SK-N-SH (cell line): ENCODE data around the gene NEUROG2.

Experiments used
- EP300 ChIP-seq, 2 experiments: IDR thresholded peaks; 2 replicates each; pipeline versions ENCODE4 v1.4.0 to v1.6.1; 2012; ENCODE audit warnings: borderline replicate concordance in 1 of 2, low read depth in 1 of 2, low read length in 1 of 2
- FOSL2 ChIP-seq: IDR thresholded peaks from 2 replicates; pipeline ENCODE4 v1.4.0; 2012; ENCODE audit warnings: low read depth, mild to moderate bottlenecking, moderate library complexity, borderline replicate concordance
- FOXM1 ChIP-seq: IDR thresholded peaks from 2 replicates; pipeline ENCODE4 v1.4.0; 2012; ENCODE audit warnings: low read depth, mild to moderate bottlenecking
- GABPA ChIP-seq: IDR thresholded peaks from 2 replicates; pipeline ENCODE4 v1.4.0; 2012; ENCODE audit warnings: low read depth, mild to moderate bottlenecking
- GATA2 ChIP-seq: sonication (generic); formaldehyde crosslinking; IDR thresholded peaks from 2 replicates; pipeline ENCODE4 v1.5.0; 2020; ENCODE audit warnings: mild to moderate bottlenecking, missing genetic modification reagents
- MEF2A ChIP-seq: IDR thresholded peaks from 2 replicates; pipeline ENCODE4 v1.4.0; 2012; ENCODE audit warnings: low read depth, borderline replicate concordance
- NRF1 ChIP-seq: IDR thresholded peaks from 2 replicates; pipeline ENCODE4 v1.6.1; 2012; ENCODE audit warnings: low read depth, mild to moderate bottlenecking, low read length
- RAD21 ChIP-seq: IDR thresholded peaks from 2 replicates; pipeline ENCODE4 v1.6.1; 2012; ENCODE audit warnings: mild to moderate bottlenecking, low read length
- TAF1 ChIP-seq: IDR thresholded peaks from 2 replicates; pipeline ENCODE4 v1.6.1; 2012; ENCODE audit warnings: low read depth, mild to moderate bottlenecking, low read length, moderate library complexity, borderline replicate concordance
- TCF12 ChIP-seq: IDR thresholded peaks from 2 replicates; pipeline ENCODE4 v1.4.0; 2012
- TF ChIP-seq, protein P1 (sequence below): fragments of 200-600 bp; sonication (generic); IDR thresholded peaks from 2 replicates; pipeline ENCODE4 v1.6.1; 2017; ENCODE audit warnings: antibody characterized with exemption, mild to moderate bottlenecking, moderate library complexity
- TF ChIP-seq, protein P2 (sequence below): IDR thresholded peaks from 2 replicates; pipeline ENCODE4; 2012

DNA sequence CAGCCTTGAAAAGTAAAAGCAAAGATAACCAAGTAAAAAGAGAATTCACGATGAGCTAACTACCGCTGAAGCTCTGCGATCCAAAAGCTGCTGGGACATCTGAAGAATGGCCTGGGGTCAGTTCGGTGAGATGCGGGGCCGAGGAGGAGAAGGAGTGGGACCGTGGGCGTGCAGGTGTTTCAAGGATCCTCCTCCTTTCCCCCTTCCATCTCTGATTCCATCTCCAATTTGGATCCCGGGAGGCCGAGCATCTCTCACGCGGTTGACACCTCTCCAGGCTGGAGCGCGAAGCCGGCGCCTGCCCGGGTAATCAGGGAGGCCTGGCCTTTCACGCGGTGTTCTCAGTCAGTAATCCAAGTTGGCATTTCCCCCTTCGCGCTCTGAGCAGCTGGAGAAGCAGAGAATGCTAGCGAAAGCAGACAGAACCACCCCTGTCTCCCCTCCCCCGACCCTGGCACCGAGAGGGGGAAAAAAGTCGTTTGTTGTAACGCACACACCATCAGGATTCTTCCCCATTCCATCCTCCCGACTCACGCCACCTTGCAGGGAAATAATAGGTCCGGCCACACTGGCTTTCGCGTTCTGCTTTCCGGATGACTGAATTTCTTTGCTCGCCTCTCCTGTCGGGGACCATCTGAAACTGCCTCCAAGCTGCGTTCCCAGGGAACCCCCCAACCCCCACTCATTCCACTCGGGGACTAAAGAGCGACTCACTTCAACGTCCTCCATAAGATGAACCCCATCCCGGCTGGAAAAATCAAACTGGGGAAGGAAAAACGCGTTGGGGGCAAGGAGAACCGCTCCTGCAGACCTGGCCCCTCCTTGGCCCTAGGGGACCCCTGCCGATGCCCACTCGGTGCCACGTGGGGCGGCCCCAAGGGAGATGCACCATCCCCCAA is 6.5 kb downstream of the NEUROG2 start:
- TF ChIP-seq, protein P1, sequence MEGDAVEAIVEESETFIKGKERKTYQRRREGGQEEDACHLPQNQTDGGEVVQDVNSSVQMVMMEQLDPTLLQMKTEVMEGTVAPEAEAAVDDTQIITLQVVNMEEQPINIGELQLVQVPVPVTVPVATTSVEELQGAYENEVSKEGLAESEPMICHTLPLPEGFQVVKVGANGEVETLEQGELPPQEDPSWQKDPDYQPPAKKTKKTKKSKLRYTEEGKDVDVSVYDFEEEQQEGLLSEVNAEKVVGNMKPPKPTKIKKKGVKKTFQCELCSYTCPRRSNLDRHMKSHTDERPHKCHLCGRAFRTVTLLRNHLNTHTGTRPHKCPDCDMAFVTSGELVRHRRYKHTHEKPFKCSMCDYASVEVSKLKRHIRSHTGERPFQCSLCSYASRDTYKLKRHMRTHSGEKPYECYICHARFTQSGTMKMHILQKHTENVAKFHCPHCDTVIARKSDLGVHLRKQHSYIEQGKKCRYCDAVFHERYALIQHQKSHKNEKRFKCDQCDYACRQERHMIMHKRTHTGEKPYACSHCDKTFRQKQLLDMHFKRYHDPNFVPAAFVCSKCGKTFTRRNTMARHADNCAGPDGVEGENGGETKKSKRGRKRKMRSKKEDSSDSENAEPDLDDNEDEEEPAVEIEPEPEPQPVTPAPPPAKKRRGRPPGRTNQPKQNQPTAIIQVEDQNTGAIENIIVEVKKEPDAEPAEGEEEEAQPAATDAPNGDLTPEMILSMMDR = no peak
- TF ChIP-seq MEF2A (no peak), TAF1 (no peak), GATA2 (no peak), FOSL2 (no peak), NRF1 (no peak), EP300 (IDR thresholded peaks at IDR 0.05; ENCODE audit: borderline replicate concordance in 1 of 2, low read depth in 1 of 2, low read length in 1 of 2) (no peak), TCF12 (no peak), RAD21 (no peak), FOXM1 (no peak), GABPA (no peak)
- TF ChIP-seq, protein P2, sequence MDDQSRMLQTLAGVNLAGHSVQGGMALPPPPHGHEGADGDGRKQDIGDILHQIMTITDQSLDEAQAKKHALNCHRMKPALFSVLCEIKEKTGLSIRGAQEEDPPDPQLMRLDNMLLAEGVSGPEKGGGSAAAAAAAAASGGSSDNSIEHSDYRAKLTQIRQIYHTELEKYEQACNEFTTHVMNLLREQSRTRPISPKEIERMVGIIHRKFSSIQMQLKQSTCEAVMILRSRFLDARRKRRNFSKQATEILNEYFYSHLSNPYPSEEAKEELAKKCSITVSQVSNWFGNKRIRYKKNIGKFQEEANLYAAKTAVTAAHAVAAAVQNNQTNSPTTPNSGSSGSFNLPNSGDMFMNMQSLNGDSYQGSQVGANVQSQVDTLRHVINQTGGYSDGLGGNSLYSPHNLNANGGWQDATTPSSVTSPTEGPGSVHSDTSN = no peak
